ENCODE results near the gene MPP2. TPM values are rescaled to one million over a fixed set of nuclear protein-coding genes. Genes with fewer than 3 reads are reported as not detected.

MPP2 gene
- total and polyA plus RNA-seq, 2 experiments from 2014 or later = 1.3 to 1.4 TPM

GRCh38 chr17:43949781-43950180 lies 42.4 kb upstream of the MPP2 start:
- no peak overlapping the region for H3K27ac ChIP-seq
- no peak overlapping the region for H3K4me3 ChIP-seq
- H3K27me3 ChIP-seq = peaks cover 52% of the 10 kb centered on the region
- H2AFZ ChIP-seq = no peak overlapping the region
- H3K9me2 ChIP-seq (replicated peaks; ENCODE audit: insufficient read depth) = no peaks in the 10 kb centered on the region
- H3K4me2 ChIP-seq = no peak overlapping the region
- no peaks in the 10 kb centered on the region for H3K36me3 ChIP-seq (replicated peaks; ENCODE audit: insufficient read depth, low read depth)
- TF ChIP-seq CTCF (IDR thresholded peaks at IDR 0.05; ENCODE audit: poor library complexity) (no peak), EZH2phosphoT487 (IDR thresholded peaks at IDR 0.05; ENCODE audit: low read depth, severe bottlenecking, unreplicated experiment) (no peak), EZH2 (IDR thresholded peaks at IDR 0.05; ENCODE audit: borderline replicate concordance) (no peak)
- no peak for DNase-seq (ENCODE audit: low spot score)
- WGBS (ENCODE audit: low lambda C conversion rate, missing lambda C conversion rate) = 65% methylated on average over 4 of the region's 4 CpGs
- no peaks in the 10 kb centered on the region for H4K20me1 ChIP-seq (ENCODE audit: insufficient read depth, poor library complexity, severe bottlenecking)
- H3K9me3 ChIP-seq (ENCODE audit: low read depth) = no peaks in the 10 kb centered on the region
- no peaks in the 10 kb centered on the region for H3K79me2 ChIP-seq
- peaks cover 11% of the 10 kb centered on the region for H3K4me1 ChIP-seq (ENCODE audit: insufficient read depth)

- H3K4me2 ChIP-seq = no peak overlapping the region
- WGBS (ENCODE audit: low lambda C conversion rate, missing lambda C conversion rate) = 76% methylated on average over 4 of the region's 4 CpGs
- DNase-seq (ENCODE audit: low spot score) = no peak
- H3K36me3 ChIP-seq (replicated peaks; ENCODE audit: insufficient read depth, low read depth) = no peaks in the 10 kb centered on the region
- no peaks in the 10 kb centered on the region for H3K9me2 ChIP-seq (replicated peaks; ENCODE audit: insufficient read depth)
- TF ChIP-seq CTCF (IDR thresholded peaks at IDR 0.05; ENCODE audit: poor library complexity) = no peak
- no peak for TF ChIP-seq EZH2 (IDR thresholded peaks at IDR 0.05; ENCODE audit: borderline replicate concordance)
- no peak for TF ChIP-seq EZH2phosphoT487 (IDR thresholded peaks at IDR 0.05; ENCODE audit: low read depth, severe bottlenecking, unreplicated experiment)
- H3K27ac ChIP-seq = no peak overlapping the region
- no peak overlapping the region for H2AFZ ChIP-seq
- H3K4me1 ChIP-seq (ENCODE audit: insufficient read depth) = no peaks in the 10 kb centered on the region
- H4K20me1 ChIP-seq (ENCODE audit: insufficient read depth, poor library complexity, severe bottlenecking) = no peaks in the 10 kb centered on the region
- no peaks in the 10 kb centered on the region for H3K79me2 ChIP-seq
- no peaks in the 10 kb centered on the region for H3K9me3 ChIP-seq (ENCODE audit: low read depth)
- H3K4me3 ChIP-seq = no peak overlapping the region
- peaks cover 23% of the 10 kb centered on the region for H3K27me3 ChIP-seq
These were observed 39.4 kb upstream of the MPP2 start for GRCh38 chr17:43946781-43947180.

- Histone ChIP-seq H3K9me3 (ENCODE audit: low read depth) (no peaks in the 10 kb centered on the region), H2AFZ (no peak overlapping the region), H3K4me1 (ENCODE audit: insufficient read depth) (no peaks in the 10 kb centered on the region), H3K4me2 (no peak overlapping the region), H3K79me2 (no peaks in the 10 kb centered on the region), H4K20me1 (ENCODE audit: insufficient read depth, poor library complexity, severe bottlenecking) (no peaks in the 10 kb centered on the region), H3K4me3 (no peak overlapping the region), H3K9me2 (replicated peaks; ENCODE audit: insufficient read depth) (no peaks in the 10 kb centered on the region), H3K27me3 (peaks cover 9% of the 10 kb centered on the region), H3K27ac (no peak overlapping the region), H3K36me3 (replicated peaks; ENCODE audit: insufficient read depth, low read depth) (no peaks in the 10 kb centered on the region)
- 79% methylated on average over 12 of the region's 12 CpGs for WGBS (ENCODE audit: low lambda C conversion rate, missing lambda C conversion rate)
- TF ChIP-seq EZH2 (IDR thresholded peaks at IDR 0.05; ENCODE audit: borderline replicate concordance) (no peak), CTCF (IDR thresholded peaks at IDR 0.05; ENCODE audit: poor library complexity) (no peak), EZH2phosphoT487 (IDR thresholded peaks at IDR 0.05; ENCODE audit: low read depth, severe bottlenecking, unreplicated experiment) (no peak)
- no peak for DNase-seq (ENCODE audit: low spot score)
These were observed 37.9 kb upstream of the MPP2 start for GRCh38 chr17:43945074-43945829.

All from hepatocyte (in vitro differentiated cells).